GM21619 (cell line): ENCODE results near the gene RAB3GAP1.

Experiments
- ATAC-seq: cut with Tn5 transposase; IDR thresholded peaks from one replicate; pipeline ENCODE4 v1.9.1; 2021; ENCODE audit not compliant: unreplicated experiment

Gene RAB3GAP1

DNA sequence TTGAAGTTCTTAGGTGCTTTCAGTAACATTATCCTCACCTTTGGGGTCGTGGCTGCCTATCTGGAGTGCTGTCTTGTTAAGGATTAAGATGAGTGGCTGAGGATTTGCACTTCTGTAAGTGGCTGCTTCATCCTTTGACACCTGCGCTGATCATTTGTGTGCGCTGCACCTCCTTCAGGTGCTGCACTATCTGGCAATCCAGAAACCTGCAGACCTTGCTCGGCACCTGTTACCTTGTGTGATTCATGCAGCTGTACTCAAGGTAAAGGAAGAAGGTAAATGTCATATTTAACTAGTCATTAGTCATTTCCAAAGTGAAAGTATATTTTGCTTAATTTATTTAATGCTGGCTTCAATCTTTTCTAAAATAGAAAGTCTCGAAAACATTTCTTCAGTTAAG, 110.3 kb downstream of the RAB3GAP1 start:
- ATAC-seq, result no peak

DNA sequence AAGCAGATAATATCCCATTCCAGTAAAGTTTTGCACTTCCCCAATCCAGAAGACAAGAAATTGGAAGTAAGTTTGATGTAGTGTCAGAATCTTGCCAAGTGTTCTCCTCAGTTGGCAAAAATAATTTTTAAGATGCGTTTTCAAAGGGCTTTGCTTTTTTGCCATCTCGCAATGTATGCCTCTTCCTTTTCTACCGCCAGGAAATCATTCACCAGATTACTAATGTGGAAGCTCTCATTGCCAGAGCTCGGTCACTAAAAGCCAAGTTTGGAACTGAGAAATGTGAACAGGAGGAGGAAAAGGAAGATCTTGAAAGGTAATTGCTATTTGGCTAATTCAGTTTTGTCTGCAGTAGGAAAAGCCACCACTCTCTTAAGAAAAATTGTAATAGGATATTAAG, 110.7 kb downstream of the RAB3GAP1 start:
- no peak for ATAC-seq

DNA sequence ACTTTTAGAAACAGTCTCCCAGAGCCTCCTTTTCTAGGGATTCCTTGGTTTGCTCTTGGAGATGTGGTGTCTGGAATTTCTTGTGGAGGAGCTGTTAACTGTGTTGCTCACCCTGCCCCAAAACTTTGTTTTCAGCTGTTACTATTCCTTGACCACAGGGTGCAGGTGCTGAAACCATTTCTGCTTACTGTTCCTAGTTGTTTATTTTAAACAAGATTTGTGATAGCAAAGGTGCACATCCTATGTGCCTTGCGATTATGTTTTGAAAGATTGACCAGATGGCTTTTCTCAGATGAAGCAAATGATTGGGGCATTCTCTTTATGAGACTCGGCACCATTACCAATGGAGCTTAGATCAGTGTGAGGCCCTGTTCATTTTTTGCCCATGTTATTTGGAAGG, 111.2 kb downstream of the RAB3GAP1 start:
- no peak for ATAC-seq

DNA sequence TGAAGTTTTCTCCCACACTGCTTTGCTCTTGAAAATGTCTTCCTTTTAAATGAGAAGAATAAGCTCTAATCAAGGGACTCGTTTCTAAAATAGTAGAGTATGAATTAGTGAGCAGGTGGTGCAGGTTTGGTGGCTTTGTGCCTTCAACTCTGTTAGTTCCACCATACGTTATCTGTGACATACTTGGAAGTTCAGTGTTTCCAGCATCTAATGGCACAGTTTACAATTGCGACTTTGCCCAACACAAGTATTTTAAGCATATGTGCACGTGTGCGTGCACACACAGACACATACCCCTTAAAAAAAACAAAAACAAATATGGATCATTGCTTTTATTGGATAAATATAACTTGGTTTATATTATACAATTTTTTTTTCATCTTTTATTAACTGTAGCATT, 111.8 kb downstream of the RAB3GAP1 start:
- no peak for ATAC-seq

DNA sequence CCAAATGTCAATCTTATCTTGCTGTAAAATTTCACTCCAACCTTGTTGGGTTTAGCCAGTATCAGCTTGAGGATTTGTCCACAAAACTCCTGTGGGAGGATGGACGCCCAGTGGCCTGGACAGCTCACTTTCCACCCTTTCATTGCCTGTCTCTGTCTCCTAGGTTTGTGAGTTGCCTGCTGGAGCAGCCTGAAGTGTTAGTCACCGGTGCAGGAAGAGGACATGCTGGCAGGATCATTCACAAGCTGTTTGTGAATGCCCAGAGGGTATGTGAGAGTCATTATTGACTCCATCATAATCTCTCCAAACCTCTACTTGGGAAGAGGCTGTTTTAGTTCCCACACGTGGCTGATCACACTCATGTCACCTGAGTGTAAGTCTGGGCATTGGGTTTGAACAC, 112.3 kb downstream of the RAB3GAP1 start:
- no peak for ATAC-seq

DNA sequence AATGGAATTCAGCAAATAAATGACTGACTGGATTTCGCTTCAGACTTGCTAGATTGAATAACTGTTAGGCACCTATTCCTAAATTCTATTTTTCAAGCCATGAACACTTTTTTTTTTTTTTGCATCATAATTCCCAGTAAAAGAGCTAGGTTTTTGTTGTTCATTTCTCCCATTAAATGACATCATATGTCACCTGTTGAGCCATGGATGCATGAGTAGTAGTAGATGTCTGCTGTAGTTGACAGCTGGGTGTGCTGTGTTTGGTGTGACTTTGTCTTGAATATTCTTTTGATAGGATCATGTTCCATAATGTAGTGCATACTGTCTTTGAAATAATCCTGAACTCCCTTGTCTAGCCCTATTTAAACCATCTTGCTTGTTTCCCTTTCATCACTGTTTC, 115.2 kb downstream of the RAB3GAP1 start:
- ATAC-seq, result no peak

DNA sequence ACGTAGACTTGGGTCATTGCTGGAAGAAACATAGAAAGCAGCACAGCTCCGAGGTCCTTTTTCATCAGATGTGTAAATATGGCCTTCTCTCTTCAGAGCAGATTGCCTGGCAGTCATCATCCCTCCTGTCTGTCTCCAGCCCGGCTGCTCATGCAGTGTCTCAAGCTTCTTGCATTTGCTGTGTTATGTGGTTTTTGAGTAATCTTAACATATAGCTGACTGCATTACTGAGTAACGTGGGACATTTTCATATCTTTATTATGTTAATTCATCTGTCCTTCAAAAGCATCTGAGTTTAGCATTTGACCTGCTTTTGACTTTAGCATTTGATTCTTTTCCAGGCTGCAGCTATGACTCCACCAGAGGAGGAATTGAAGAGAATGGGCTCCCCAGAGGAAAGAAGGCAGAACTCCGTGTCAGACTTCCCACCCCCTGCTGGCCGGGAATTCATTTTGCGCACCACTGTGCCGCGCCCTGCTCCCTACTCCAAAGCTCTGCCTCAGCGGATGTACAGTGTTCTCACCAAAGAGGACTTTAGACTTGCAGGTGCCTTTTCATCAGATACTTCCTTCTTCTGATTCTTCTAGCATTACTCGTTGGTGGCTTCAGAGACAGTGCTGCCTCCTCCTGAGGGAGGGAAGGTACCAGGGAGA, 116.2 kb downstream of the RAB3GAP1 start:
- no peak for ATAC-seq

DNA sequence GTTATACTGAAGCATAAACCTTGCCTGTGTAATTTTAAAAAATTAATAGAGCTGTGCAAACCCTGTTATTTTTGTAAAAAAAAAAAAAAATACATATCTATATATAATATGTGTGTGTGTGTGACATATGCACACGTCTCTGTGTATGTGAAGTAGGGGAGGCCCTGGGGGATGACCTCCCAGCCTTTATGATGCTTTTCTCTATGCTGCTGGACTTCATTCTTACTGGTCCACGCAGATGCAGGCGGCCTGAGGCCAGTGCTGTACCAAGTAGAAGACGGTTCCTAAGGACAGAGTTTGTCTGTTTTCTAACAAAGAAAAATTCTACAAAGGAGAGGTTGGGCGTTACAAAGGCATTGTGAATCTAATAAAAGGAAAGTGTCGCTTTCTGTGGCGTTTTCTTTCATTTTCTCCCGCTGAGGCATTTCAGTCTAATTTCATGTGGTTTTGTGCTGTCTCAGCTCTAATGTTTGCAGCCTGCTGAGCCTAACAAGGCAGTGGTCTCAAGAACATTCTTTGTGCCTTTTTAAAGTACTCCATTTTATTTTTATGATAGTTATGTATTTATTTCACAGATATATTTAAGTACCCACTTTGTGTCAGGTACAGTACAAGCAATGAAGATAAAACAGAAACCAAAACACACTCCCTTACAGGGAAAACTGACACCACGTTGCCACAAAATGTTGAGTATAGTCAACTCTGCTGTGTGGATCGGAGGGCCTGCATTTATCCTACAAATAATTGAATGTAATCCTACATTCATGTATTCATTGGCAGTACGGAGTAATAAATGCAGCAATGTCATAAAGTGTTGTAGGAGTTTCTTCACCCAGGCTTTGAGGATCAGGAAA, 118.0 kb downstream of the RAB3GAP1 start:
- no peak for ATAC-seq

DNA sequence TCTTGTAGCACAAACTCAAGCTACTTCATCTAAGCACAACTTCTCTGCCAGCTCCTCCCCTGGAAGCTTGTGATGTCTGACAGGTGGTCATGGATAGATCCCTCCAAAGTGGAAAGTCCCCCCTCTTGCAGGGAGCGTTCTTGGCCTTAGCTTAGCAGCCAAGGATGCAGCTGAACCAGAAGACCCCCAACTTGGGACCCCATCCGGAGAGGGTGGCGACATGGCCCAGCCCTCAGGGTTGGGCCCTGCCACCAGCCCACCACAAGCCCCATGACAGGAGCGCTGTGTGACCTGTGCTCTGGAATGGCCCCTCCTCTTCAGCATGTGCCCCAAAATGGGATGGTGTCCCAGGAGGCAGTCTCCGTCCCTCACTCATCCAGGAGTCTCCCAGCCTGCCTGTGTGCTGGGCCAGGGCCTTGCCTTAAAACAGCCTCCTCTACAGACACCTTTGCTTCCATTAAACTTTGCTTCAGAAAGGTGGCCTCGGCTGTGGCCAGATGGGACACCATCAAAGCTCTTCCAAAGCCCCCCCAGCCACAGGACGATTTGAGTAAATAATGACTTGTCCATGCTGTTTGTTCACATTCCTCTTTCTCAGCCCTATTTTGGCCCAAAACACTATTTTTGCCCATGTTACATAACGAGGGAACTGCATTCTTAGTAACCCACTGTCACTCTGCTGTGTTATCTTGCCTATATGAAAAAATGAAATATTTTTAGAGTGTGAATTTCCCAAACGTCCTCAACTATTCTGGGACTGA, 122.1 kb downstream of the RAB3GAP1 start:
- no peak for ATAC-seq

DNA sequence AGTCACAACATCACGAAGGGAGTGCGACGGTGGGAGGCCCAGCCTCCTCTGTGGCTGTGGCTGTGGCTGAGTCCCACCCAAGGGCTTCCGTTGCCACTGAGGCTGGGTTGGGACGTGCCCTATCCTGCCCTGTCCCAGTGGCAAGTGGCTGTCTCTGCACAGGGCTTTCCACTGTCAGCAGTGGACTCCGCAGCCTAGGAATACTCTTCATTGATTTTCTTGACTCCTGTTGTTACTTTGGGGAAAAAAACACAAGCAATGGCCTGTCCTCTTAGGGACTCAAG, 122.7 kb downstream of the RAB3GAP1 start:
- ATAC-seq, result no peak

DNA sequence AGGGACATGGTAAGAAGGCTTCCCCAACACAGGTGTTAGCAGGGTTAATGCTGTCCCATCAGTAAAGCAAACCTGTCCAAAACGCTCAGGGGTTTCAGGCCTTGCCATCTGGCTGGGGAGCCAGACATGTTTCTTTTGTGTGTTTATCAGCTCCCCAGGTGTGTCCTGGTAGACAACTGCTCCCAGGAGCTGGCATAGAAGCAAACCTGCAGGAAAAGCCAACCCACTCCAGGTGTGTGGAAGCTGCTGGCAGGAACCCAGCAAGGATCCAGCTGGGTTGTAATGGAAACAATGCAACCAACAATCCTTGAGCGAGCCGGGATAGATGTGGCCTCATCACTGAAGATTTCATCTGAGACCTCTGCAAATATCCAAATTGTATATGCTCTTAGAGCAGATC, 123.1 kb downstream of the RAB3GAP1 start:
- ATAC-seq, result no peak

DNA sequence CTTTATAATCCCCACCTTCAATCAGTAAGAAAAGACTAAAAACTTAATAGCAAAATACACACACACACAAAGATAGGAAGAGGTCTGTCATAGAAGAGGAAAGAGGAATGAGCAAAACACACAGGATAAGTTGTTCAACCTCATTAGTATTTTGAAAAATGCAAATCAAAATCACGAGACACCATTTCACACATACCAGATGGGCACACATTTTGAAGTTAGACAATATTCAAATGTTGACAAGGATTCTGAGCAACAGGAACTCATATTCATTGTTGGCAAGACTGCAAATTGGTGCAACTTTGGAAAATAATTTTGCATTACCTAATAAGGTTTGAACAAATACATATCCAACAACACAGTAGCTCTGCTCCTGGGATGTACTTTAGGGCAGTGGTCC, 127.6 kb downstream of the RAB3GAP1 start:
- no peak for ATAC-seq

DNA sequence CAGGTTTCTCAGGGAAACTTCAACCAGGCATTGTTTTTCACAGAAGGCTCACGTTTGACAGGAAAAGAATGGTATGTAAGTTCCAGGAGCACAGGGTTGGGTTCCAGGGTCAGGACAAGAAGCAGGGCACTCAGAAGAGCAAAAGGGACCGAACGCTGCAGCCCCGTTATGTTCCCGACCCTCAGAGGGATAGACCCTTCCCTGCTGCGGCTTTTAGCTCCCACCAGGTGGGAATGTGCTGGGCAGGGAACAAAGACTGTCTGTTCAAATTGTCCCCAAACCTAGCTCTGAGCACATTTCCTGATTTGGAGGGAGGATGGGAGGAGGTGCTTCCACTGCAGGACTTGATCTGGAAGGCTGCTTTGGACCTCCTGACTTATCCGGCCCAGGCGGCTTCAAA, 130.1 kb downstream of the RAB3GAP1 start:
- no peak for ATAC-seq

DNA sequence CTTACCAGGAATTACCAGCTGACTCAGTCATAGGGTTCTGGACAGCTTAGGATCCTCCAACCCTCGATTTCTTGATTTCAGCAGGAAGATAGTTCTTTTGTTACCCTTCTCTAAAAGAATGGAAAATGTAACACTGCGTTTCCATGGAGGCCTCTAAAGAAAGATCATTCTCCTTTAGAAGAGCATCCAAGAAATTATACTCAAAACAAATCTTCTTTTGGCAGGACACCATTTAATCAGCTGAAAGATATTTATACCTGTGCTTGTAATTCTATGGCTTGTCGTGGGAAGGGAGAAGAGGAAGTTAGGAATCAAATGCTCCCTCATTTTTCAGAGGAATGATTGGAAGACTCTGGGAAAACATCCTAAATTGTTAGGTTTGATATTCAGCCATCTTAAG, 130.5 kb downstream of the RAB3GAP1 start:
- no peak for ATAC-seq

DNA sequence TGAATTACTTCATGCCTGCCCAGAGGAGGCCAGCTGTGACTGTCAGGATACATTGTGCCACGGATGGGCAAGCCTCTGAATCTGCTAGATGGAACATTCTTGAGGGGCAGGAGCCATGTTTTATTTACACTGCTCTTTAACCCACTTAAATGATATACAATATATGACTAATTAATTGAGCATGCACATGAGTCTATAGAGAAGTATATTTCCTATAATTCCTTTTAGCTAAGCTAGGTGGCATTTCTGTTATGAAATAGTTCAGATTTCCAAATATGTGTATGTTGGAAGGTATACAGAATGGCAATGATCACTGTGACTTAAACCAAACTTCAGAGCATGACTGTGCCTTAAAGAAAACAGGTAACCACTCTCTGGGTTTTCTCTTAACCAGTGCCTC, 131.7 kb downstream of the RAB3GAP1 start:
- no peak for ATAC-seq

DNA sequence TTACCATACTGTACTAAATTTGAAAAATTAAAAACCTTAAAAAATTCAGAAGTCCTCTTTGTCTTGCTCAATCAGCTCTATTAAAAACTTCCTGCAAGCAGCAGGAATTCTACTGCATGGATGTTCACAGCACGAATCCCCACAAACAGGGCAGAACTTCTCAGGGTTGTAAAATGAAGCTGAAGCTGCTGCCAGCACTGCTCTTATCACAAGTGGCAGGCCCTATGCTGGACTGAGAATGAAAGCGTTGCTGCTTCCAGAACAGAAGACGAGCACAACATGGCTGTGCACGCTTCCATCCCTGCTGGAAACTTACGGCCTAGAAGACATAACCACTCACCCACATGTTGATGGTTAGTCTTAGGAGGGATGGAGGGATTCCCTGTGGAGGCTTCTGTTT, 134.0 kb downstream of the RAB3GAP1 start:
- ATAC-seq, result no peak

DNA sequence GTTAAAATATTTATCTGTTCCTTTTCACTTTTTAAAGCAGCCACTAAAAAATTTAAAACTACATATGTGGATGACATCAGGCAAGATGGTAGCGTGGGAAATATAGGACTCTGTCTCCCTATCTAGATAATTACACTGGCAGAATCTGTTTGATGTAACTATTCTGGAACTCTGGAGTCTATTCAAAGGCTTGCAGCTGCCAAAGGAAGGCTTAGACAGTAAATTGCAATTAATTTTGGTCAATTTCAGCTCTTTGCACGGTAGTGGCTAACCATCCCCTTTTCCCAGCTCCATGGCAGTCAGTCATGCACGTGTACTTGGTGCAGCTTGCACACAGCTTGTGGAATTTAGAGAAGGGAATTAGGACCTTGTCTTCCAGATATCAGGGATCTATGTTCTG, 135.2 kb downstream of the RAB3GAP1 start:
- ATAC-seq, result no peak

DNA sequence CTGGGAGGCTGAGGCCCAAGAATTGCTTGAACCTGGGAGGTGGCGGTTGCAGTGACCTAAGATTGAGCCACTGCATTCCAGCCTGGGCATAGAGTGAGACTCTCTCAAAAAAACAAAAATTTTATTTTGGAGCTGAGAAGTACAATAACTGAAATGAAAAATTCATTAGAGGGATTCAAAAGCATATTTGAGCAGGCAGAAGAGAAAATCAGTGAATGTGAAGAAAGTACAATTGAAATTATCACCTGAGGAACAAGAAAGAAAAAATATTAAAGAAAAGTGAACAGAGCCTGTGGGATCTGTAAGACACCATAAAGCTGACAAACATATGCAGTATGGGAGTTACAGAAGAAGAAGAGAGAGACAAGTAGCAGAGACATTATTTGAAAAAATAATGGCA, 137.1 kb downstream of the RAB3GAP1 start:
- ATAC-seq, result no peak

DNA sequence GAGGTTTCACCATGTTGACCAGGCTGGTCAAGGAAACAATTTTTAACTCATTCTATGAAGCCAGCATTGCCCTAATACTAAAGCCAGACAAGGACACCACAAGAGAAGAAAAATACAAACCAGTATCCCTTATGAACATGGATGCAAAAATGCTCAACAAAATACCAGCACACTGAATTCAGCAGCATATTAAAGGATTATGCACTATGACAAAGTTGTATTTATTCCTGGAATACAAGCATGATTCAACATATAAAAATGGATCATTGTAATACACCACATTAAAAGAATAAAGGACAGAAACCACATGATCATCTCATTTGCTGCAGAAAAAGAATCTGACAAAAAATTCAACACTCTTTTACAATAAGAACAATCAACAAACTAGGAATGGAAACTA, 138.7 kb downstream of the RAB3GAP1 start:
- ATAC-seq, result no peak

DNA sequence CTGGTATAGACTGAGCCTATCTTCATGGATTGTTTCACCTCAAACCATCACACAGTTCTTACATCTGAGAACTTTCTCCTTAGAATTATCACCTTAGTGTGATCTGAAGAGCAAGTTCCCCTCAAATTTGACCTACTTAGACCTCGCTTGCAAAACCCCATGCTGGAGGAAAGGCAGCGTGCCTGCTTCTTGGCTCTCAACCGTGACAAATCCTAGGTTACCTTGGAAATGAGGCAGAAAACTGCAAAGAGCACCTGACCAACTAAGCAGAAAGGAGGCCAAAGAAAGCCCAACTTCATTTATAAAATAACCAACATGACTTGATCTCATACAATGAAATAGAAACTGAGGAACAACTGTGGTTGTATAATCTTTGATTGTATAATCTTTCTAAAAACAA, 146.4 kb downstream of the RAB3GAP1 start:
- no peak for ATAC-seq

DNA sequence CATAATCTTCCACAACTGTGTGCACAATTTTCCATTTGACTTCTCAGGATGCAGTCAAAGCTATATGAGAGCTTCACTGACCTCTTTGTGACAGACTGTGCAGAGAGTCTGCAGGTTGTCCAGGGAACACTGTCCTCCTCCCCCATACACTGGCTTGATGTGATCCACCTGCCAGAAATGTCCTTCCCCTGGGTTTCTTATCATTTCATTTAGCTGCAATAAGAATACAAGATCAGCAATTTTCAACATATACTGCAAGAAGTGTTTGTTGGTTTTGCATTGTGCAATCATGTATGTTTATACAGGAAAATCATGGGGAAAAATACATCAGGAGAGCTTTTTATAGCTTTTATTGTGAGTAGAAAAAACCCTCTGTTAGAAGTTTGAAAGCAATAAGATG, 150.7 kb downstream of the RAB3GAP1 start:
- no peak for ATAC-seq

DNA sequence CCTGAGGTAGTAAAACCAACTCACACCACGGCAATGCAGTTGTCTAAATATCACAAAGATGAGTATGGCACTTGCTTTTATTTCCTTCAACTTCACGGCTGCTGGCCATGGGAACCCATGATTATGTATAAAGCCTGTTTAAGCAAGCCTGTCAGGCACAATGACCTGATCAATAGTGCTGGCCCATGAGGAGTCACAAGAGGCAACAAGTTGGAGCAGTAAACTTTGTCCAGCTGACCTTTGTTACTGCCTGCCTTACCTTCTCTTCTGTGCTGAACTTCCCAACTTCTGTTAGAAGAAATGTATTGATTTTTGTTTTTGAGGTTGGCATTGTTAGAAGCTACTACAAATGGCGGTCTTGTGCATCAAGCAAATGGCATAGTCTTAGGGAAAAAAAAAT, 151.9 kb downstream of the RAB3GAP1 start:
- no peak for ATAC-seq
